Renal cortical epithelial cell (primary cell): ENCODE measurements around the gene CDKL1. TPM values are rescaled to one million over a fixed set of nuclear protein-coding genes. Genes with fewer than 3 reads are reported as not detected.
"Not testable (repeated sequence)": the region's sequence is repeated elsewhere in the genome, so short reads cannot be mapped to it uniquely, and the experiment has no call there.

Experiments
- DNase-seq: peaks from one replicate; pipeline ENCODE4 v3.0.0-alpha.2; 2011; ENCODE audit warnings: low read depth
- total RNA-seq: library from RNA; depleted of rRNA; stranded (reverse); fragments of >200 nt; gene quantifications from 2 replicates; pipeline ENCODE4 v1.2.3, GENCODE V29; 2014

Gene CDKL1
- total RNA-seq, 1 donor from 2014 or later = 40.3 TPM

- DNase-seq = no peak
These were observed 62.5 kb downstream of the CDKL1 start for GRCh38 chr14:50334211-50334610.

GRCh38 chr14:50333014-50333509 is 63.6 kb downstream of the CDKL1 start:
- DNase-seq = peak; percentile 22

GRCh38 chr14:50331596-50331995 is 65.1 kb downstream of the CDKL1 start:
- no peak for DNase-seq

- peak; percentile 93 for DNase-seq
These were observed 75.5 kb downstream of the CDKL1 start for GRCh38 chr14:50321009-50321660.

GRCh38 chr14:50320283-50320682 is 76.4 kb downstream of the CDKL1 start:
- peak; percentile 67 for DNase-seq

GRCh38 chr14:50319721-50320120 is 77.0 kb downstream of the CDKL1 start:
- no peak for DNase-seq

GRCh38 chr14:50319293-50319692 is 77.4 kb downstream of the CDKL1 start:
- DNase-seq = peak; percentile 61

- DNase-seq = peak; percentile 60
These were observed 78.6 kb downstream of the CDKL1 start for GRCh38 chr14:50318031-50318626.

- not testable (repeated sequence) for DNase-seq
These were observed 82.6 kb downstream of the CDKL1 start for GRCh38 chr14:50314098-50314497.

GRCh38 chr14:50312734-50313054 is 84.0 kb downstream of the CDKL1 start:
- DNase-seq = no peak

GRCh38 chr14:50311972-50312733 is 84.5 kb downstream of the CDKL1 start, which contains the start of the genes DMAC2L and L2HGDH:
Gene DMAC2L (plus strand): TSS chr14:50312324. CDS start chr14:50321488, 9,164 bp downstream.
Gene L2HGDH (minus strand): TSS chr14:50312229. CDS start chr14:50312150, 79 bp downstream.
- DNase-seq = peak; percentile 74

- peak; percentile 42 for DNase-seq
These were observed 85.2 kb downstream of the CDKL1 start for GRCh38 chr14:50311337-50311971.

- no peak for DNase-seq
These were observed 86.2 kb downstream of the CDKL1 start for GRCh38 chr14:50310445-50310844.

GRCh38 chr14:50308363-50308915 is 88.2 kb downstream of the CDKL1 start:
- DNase-seq = no peak

- DNase-seq = peak; percentile 94
These were observed 92.8 kb downstream of the CDKL1 start for GRCh38 chr14:50303744-50304471.

- DNase-seq = no peak
These were observed 94.8 kb downstream of the CDKL1 start for GRCh38 chr14:50301914-50302313.

GRCh38 chr14:50299585-50299984 is 97.1 kb downstream of the CDKL1 start:
- no peak for DNase-seq

- no peak for DNase-seq
These were observed 106.4 kb downstream of the CDKL1 start for GRCh38 chr14:50290306-50290705.

GRCh38 chr14:50288146-50288545 is 108.5 kb downstream of the CDKL1 start:
- DNase-seq = no peak

GRCh38 chr14:50285861-50286260 is 110.8 kb downstream of the CDKL1 start:
- DNase-seq = no peak
